Activated T-helper 1 cell treated with anti-CD3 and anti-CD28 coated beads, Interleukin-12 subunit alpha, Interleukin-12 subunit beta, Interleukin-2, Interleukin-4 antibody, amounts not matched to agents 30 ng/mL and 10 ng/mL and 1 ng/mL, durations not matched to agents 14 hours and 24 hours and 36 hours (primary cell): ENCODE measurements around the gene ABHD18. TPM values are rescaled to one million over a fixed set of nuclear protein-coding genes. Genes with fewer than 3 reads are reported as not detected.
"Not testable (repeated sequence)": the region's sequence is repeated elsewhere in the genome, so short reads cannot be mapped to it uniquely, and the experiment has no call there.

Experiments used
- DNase-seq: peaks from one replicate; pipeline ENCODE4 v3.0.0; 2021; ENCODE audit warnings: low spot score
- H3K27ac Mint-ChIP-seq: one replicate; pipeline ENCODE4 v1.8.0; 2021; ENCODE audit warnings: mild to moderate bottlenecking, mixed read lengths
- H3K27me3 Mint-ChIP-seq: one replicate; pipeline ENCODE4 v1.8.0; 2022; ENCODE audit warnings: mild to moderate bottlenecking, moderate library complexity, mixed read lengths; ENCODE audit not compliant: insufficient read depth
- H3K36me3 Mint-ChIP-seq: one replicate; pipeline ENCODE4 v1.8.0; 2021; ENCODE audit warnings: low read depth, mixed read lengths
- H3K4me1 Mint-ChIP-seq: one replicate; pipeline ENCODE4 v1.8.0; 2021; ENCODE audit warnings: low read depth, mixed read lengths
- H3K4me3 Mint-ChIP-seq: one replicate; pipeline ENCODE4 v1.8.0; 2021; ENCODE audit warnings: mild to moderate bottlenecking, moderate library complexity, mixed read lengths
- H3K9me3 Mint-ChIP-seq: one replicate; pipeline ENCODE4 v1.8.0; 2021; ENCODE audit warnings: mixed read lengths
- intact Hi-C: fragments of 100-400 bp; cut with micrococcal nuclease; formaldehyde crosslinking; loops from one replicate; pipeline ENCODE4 v1.15.1; 2024
- total RNA-seq: library from RNA; stranded (reverse); gene quantifications from 2 replicates; pipeline ENCODE4 v1.2.3, GENCODE V29; 2022

The ABHD18 gene
- total RNA-seq: 18.3 and 18.5 TPM in 2 replicates

GRCh38 chr4:127965062-127965802, at the start of gene ABHD18, which contains the start of gene MFSD8:
TSS of gene ABHD18 (plus strand) at chr4:127965406. CDS start at chr4:127982956, 17,550 bp downstream.
TSS of gene MFSD8 (minus strand) at chr4:127965173. CDS start at chr4:127965133, 40 bp downstream.
- H3K4me3 Mint-ChIP-seq: peak within 1 kb of the TSS; percentile 90
- H3K36me3 Mint-ChIP-seq: peaks cover 11% of the 10 kb centered on the region
- no peaks in the 10 kb centered on the region for H3K27me3 Mint-ChIP-seq
- peak; percentile 100 for DNase-seq
- no peaks in the 10 kb centered on the region for H3K9me3 Mint-ChIP-seq
- H3K4me1 Mint-ChIP-seq: peaks cover 42% of the 10 kb centered on the region
- intact Hi-C loops: loop anchor here (1.0 to 10.0 kb wide), 8 partner anchors 32 to 1131 kb away; partner anchors contain the start of genes C4orf33, HSPA4L, LARP1B and PLK4
- H3K27ac Mint-ChIP-seq: peak within 1 kb of the TSS; percentile 96

DNA sequence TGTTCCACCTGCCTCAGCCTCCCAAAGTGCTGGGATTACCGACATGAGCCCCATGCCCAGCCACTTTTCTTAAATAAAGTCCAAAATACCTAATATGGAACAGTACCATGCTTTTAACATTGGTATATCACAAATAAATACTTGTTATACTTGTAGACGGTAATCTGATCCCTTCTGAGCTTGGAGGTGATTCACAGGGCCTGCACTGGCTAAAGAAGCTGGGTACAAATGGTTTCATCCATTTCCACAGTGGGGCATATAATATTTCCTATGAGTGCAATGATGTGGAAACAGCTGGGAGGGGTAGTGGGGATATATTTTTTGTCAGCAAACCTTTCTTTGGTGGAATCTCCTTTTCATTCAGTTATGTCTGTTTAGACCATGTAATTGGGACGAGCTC, 48.7 kb upstream of the ABHD18 start:
- H3K4me3 Mint-ChIP-seq: no peak overlapping the region
- H3K27me3 Mint-ChIP-seq: no peaks in the 10 kb centered on the region
- H3K36me3 Mint-ChIP-seq: peaks cover 14% of the 10 kb centered on the region
- no peaks in the 10 kb centered on the region for H3K9me3 Mint-ChIP-seq
- no peak overlapping the region for H3K27ac Mint-ChIP-seq
- intact Hi-C loops: no loop called here
- no peaks in the 10 kb centered on the region for H3K4me1 Mint-ChIP-seq
- no peak for DNase-seq

DNA sequence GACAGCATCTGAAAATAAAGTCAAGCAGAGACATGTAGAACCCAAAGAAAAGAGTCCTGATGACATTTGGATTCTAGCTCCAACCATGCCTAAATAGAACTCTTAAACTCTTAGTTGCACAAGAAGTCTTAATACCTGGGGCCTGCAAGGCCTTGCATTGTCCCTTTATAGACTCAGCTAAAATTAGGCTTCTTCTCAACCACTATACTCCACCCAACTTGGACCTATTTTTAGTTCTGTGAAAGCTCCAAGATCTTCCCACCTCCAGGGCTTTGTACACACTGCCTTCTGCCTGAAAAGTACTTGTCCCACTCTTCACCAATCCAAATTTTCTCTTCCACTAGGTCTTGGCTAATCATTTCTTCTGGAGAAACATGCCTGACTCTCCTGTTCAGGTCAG, 48.1 kb upstream of the ABHD18 start:
- Mint-ChIP-seq H3K9me3 (no peaks in the 10 kb centered on the region), H3K27ac (no peak overlapping the region), H3K4me1 (no peaks in the 10 kb centered on the region), H3K36me3 (peaks cover 14% of the 10 kb centered on the region), H3K4me3 (no peak overlapping the region), H3K27me3 (no peaks in the 10 kb centered on the region)
- intact Hi-C loops: no loop called here
- no peak for DNase-seq

DNA sequence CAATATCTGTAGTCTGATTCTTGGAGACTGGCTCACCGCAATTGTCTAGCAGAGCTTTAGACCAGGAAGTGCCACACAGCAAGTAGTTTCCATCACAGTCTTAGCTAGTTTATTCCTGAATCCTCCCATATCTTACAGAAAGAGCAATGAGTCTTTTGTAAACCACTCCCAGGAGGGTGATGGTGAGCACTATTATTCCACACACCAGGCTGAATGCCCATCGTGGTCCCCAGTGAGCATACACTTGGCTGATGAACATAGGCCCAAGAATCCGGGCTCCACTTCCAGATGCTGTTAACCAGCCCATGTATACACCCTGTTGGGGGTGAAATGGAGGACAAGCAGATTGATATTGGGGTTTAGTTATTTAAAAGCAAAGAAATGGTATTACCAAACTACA, 44.7 kb upstream of the ABHD18 start:
- Mint-ChIP-seq H3K36me3 (peaks cover 27% of the 10 kb centered on the region), H3K27ac (no peak overlapping the region), H3K4me3 (no peak overlapping the region), H3K27me3 (no peaks in the 10 kb centered on the region), H3K9me3 (no peaks in the 10 kb centered on the region), H3K4me1 (no peaks in the 10 kb centered on the region)
- intact Hi-C loops: no loop called here
- DNase-seq: no peak

DNA sequence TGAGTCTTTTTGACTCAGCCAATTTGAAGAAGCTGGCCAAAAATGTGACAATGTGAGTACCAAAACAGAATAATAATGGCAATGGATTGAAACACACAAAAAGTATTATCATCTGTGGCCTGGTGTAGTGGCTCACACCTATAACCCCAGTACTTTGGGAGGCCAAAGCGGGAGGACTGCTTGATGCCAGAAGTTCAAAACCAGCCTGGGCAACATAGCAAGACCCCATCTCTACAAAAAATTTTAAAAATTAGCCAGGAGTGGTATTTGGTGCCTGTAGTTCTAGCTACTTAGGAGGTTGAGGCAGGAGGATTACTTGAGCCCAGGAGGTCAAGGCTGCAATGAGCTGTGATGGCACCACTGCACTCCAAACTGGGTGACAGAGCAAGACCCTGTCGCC, 43.0 kb upstream of the ABHD18 start:
- H3K27me3 Mint-ChIP-seq: no peaks in the 10 kb centered on the region
- peaks cover 32% of the 10 kb centered on the region for H3K36me3 Mint-ChIP-seq
- H3K4me1 Mint-ChIP-seq: no peaks in the 10 kb centered on the region
- no peak overlapping the region for H3K27ac Mint-ChIP-seq
- intact Hi-C loops: no loop called here
- H3K4me3 Mint-ChIP-seq: no peak overlapping the region
- no peak for DNase-seq
- peaks cover 3% of the 10 kb centered on the region for H3K9me3 Mint-ChIP-seq

DNA sequence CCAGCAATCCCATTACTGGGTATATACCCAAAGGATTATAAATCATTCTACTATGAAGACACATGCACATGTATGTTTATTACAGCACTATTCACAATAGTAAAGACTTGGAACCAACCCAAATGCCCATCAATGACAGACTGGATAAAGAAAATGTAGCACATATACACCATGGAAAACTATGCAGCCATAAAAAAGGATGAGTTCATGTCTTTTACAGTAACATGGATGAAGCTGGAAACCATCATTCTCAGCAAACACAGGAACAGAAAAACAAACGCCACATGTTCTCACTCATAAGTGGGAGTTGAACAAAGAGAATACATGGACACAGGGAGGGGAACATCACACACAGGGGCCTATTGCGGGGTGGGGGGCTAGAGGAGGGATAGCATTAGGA, 39.5 kb upstream of the ABHD18 start:
- peaks cover 20% of the 10 kb centered on the region for H3K36me3 Mint-ChIP-seq
- intact Hi-C loops: loop anchor here (2.0 kb wide), 1 partner anchor 33 kb away; no protein-coding TSS in a partner anchor
- not testable (repeated sequence) for H3K27me3 Mint-ChIP-seq, H3K4me1 Mint-ChIP-seq, H3K27ac Mint-ChIP-seq, H3K4me3 Mint-ChIP-seq, H3K9me3 Mint-ChIP-seq, DNase-seq

DNA sequence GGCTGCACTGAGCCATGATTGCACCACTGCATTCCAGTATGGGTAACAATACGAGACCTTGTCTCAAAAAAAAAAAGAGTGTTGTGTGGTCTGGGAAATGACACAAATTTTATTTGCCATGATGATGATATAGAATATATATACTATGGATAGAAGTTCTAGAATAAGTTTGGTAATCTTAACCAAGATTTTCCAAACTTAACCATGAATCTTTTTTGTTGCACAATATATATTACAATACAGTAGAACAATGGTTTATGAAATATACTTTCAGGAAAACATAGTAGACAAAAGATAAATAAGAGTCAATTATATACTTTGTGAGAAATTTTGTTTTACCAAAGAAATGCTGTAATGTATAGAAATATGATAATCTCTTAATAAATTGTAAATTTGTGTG, 35.0 kb upstream of the ABHD18 start:
- H3K36me3 Mint-ChIP-seq: peaks cover 10% of the 10 kb centered on the region
- no peaks in the 10 kb centered on the region for H3K27me3 Mint-ChIP-seq
- DNase-seq: no peak

GRCh38 chr4:127931836-127932235, 33.4 kb upstream of the ABHD18 start:
- H3K4me1 Mint-ChIP-seq, H3K27ac Mint-ChIP-seq, H3K9me3 Mint-ChIP-seq, intact Hi-C loops, H3K4me3 Mint-ChIP-seq, H3K27me3 Mint-ChIP-seq, H3K36me3 Mint-ChIP-seq, DNase-seq: not testable (repeated sequence)

More for the DNA sequence above, 35.0 kb upstream of the ABHD18 start:
- peaks cover 3% of the 10 kb centered on the region for H3K9me3 Mint-ChIP-seq
- H3K4me1 Mint-ChIP-seq: no peaks in the 10 kb centered on the region
- no peak overlapping the region for H3K27ac Mint-ChIP-seq
- intact Hi-C loops: no loop called here
- H3K4me3 Mint-ChIP-seq: no peak overlapping the region

DNA sequence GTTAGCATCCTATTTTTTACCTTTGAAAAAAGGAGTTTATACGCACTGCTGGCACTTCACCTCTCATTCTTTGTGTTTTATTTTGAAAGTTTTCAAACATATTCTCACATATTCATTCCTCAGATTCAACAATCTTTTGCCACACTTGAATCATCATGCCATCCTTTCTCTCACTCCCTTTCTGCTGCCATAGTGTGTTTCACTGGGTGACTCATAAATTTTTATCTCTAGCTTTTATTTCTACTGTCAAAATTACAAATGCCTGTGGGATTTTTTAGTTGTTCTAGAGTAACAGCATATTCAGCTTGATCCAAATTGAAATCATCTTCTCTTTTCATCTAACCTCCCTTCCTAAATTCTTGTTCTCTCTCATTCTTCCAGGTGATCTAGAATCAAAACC, 28.2 kb upstream of the ABHD18 start:
- intact Hi-C loops: no loop called here
- H3K36me3 Mint-ChIP-seq: peaks cover 22% of the 10 kb centered on the region
- H3K4me3 Mint-ChIP-seq: no peak overlapping the region
- H3K4me1 Mint-ChIP-seq: no peaks in the 10 kb centered on the region
- DNase-seq: no peak
- H3K27ac Mint-ChIP-seq: no peak overlapping the region
- H3K9me3 Mint-ChIP-seq: no peaks in the 10 kb centered on the region
- H3K27me3 Mint-ChIP-seq: no peaks in the 10 kb centered on the region

DNA sequence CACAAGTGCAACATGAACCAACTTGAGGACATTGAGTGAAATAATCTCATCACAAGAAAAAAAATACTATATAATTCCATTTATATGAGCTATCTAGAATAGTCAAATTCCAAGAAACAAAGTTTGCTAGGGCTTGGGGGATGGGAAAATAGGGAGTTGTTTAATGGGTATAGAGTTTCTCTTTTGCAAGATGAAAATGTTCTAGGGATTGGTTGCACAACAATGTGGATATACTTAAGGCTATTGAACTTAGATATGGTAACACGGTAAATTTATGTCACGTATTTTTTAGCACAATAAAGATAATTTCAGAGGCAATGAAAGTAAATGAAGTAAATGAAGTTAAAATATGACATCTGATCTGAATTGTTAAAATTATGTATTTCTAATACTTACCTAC, 8.1 kb upstream of the ABHD18 start:
- Mint-ChIP-seq H3K36me3 (peaks cover 4% of the 10 kb centered on the region), H3K27me3 (no peaks in the 10 kb centered on the region)

DNA sequence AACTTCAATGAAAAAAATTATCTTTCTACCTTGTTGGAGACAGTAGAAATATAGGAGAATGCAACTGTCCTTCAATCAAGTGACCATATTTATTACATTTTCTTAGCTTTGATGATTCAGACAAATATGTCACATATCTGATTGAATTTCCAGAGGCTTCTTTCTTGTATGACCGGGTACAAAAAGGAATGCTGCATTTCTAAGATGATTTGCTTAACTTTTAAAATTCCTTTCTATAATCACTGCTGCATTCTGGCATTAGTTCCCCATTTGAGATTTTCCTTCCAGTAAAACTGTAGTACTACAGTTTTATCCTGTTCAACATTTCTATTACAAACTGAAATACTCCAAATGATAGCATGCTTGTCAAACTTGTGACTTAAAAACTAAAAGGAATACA, 5.4 kb upstream of the ABHD18 start:
- Mint-ChIP-seq H3K36me3 (peaks cover 7% of the 10 kb centered on the region), H3K9me3 (no peaks in the 10 kb centered on the region), H3K27ac (no peak overlapping the region), H3K27me3 (no peaks in the 10 kb centered on the region), H3K4me3 (no peak overlapping the region), H3K4me1 (peaks cover 13% of the 10 kb centered on the region)
- no peak for DNase-seq
- intact Hi-C loops: loop anchor here (10.0 kb wide), 1 partner anchor 905 kb away; no protein-coding TSS in a partner anchor

More for the DNA sequence above, 8.1 kb upstream of the ABHD18 start:
- no peaks in the 10 kb centered on the region for H3K9me3 Mint-ChIP-seq
- H3K4me1 Mint-ChIP-seq: no peaks in the 10 kb centered on the region
- H3K27ac Mint-ChIP-seq: no peak overlapping the region
- no peak overlapping the region for H3K4me3 Mint-ChIP-seq
- no peak for DNase-seq
- intact Hi-C loops: no loop called here

DNA sequence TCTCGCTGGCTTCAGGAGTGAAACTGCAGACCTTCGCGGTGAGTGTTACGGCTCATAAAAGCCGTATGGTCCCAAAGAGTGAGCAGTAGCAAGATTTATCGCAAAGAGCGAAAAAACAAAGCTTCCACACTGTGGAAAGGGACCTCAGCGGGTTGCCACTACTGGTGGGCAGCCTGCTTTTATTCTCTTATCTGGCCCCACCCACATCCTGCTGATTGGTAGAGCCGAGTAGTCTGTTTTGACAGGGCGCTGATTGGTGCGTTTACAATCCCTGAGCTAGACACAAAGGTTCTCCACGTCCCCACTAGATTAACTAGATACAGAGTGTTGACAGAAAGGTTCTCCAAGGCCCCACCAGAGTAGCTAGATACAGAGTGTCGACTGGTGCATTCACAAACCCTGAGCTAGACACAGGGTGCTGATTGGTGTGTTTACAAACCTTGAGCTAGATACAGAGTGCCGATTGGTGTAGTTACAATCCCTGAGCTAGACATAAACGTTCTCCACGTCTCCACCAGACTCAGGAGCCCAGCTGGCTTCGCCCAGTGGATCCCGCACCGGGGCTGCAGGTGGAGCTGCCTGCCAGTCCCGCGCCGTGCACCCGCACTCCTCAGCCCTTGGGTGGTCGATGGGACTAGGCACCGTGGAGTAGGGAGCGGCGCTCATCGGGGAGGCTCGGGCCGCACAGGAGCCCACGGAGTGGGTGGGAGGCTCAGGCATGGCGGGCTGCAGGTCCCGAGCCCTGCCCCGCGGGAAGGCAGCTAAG, 1.4 kb upstream of the ABHD18 start:
- intact Hi-C loops: loop anchor here (10.0 kb wide), 1 partner anchor 901 kb away; no protein-coding TSS in a partner anchor
- Mint-ChIP-seq H3K36me3 (peaks cover 11% of the 10 kb centered on the region), H3K4me1 (peaks cover 40% of the 10 kb centered on the region), H3K27ac (peak overlapping the region; percentile 44), H3K4me3 (peak overlapping the region; percentile 82)
- H3K9me3 Mint-ChIP-seq, DNase-seq, H3K27me3 Mint-ChIP-seq: not testable (repeated sequence)
